SK-N-SH (cell line): Measurements from ENCODE around the gene KIF27. TPM values are rescaled to one million over a fixed set of nuclear protein-coding genes. Genes with fewer than 3 reads are reported as not detected.

Source experiments
- CTCF ChIA-PET: fragments of 300-600, 350-600 bp; formaldehyde crosslinking; extraction: SDS; loops from one replicate; lab custom pipeline; 2021; lab: Yijun Ruan, JAX
- POLR2A ChIA-PET: fragments of 350-600 bp; sonication (Branson Sonifier 250); formaldehyde crosslinking; extraction: SDS; loops from one replicate; lab custom pipeline; 2020; ENCODE audit warnings: antibody characterized with exemption, inconsistent platforms; lab: Yijun Ruan, JAX
- DNase-seq: peaks from one replicate; pipeline ENCODE4 v3.0.0; 2012
- H2AFZ ChIP-seq: fragments of 200-600 bp; sonication (generic); 2 replicates; pipeline ENCODE4 v1.8.1; 2016; ENCODE audit warnings: antibody characterized with exemption, mild to moderate bottlenecking, low read depth
- H3F3A ChIP-seq: fragments of 200-600 bp; sonication (generic); replicated peaks from 2 replicates; pipeline ENCODE3; 2016; ENCODE audit warnings: antibody characterized with exemption, mild to moderate bottlenecking; ENCODE audit not compliant: insufficient read depth
- H3K27ac ChIP-seq, 2 experiments: fragments of 200-500 bp in 1 of 2; fragments of 200-600 bp in 1 of 2; sonication (Bioruptor generic) in 1 of 2; sonication (generic), shearing (Covaris generic) in 1 of 2; 2 replicates each; pipeline versions ENCODE4 v1.5.1 to v1.6.1; 2014 to 2016; ENCODE audit warnings: low read depth in 2 of 2, inconsistent platforms in 1 of 2, low read length in 1 of 2, mild to moderate bottlenecking in 1 of 2, mixed read lengths in 1 of 2
- H3K27me3 ChIP-seq: fragments of 200-600 bp; sonication (generic), shearing (Covaris generic); 2 replicates; pipeline ENCODE4 v1.6.1; 2016; ENCODE audit warnings: mixed run types; ENCODE audit not compliant: insufficient read depth
- H3K36me3 ChIP-seq, 2 experiments: fragments of 200-500 bp in 1 of 2; fragments of 200-600 bp in 1 of 2; sonication (Bioruptor generic) in 1 of 2; sonication (generic) in 1 of 2; replicated peaks in 1 of 2; 2 replicates each; pipeline versions ENCODE3 to v1.5.1; 2014 to 2016; ENCODE audit warnings: low read length in 1 of 2, mild to moderate bottlenecking in 1 of 2; ENCODE audit not compliant: insufficient read depth in 2 of 2, control insufficient read depth in 1 of 2
- H3K4me1 ChIP-seq, 2 experiments: fragments of 200-500 bp in 1 of 2; fragments of 200-600 bp in 1 of 2; sonication (Bioruptor generic) in 1 of 2; sonication (generic), shearing (Covaris generic) in 1 of 2; 2 replicates each; pipeline versions ENCODE4 v1.5.1 to v1.6.1; 2014 to 2016; ENCODE audit warnings: low read depth in 1 of 2, low read length in 1 of 2, mixed run types in 1 of 2; ENCODE audit not compliant: insufficient read depth in 2 of 2, control insufficient read depth in 1 of 2
- H3K4me2 ChIP-seq: fragments of 200-600 bp; sonication (generic), shearing (Covaris generic); 2 replicates; pipeline ENCODE4 v1.6.1; 2017; ENCODE audit warnings: mixed run types
- H3K4me3 ChIP-seq, 2 experiments: fragments of 200-500 bp in 1 of 2; fragments of 200-600 bp in 1 of 2; sonication (Bioruptor generic) in 1 of 2; sonication (generic), shearing (Covaris generic) in 1 of 2; 2 replicates each; pipeline versions ENCODE4 v1.5.1 to v1.8.1; 2014 to 2016; ENCODE audit warnings: low read depth in 2 of 2, inconsistent platforms in 1 of 2, low read length in 1 of 2, mild to moderate bottlenecking in 1 of 2, mixed read lengths in 1 of 2, moderate library complexity in 1 of 2
- H3K79me2 ChIP-seq: fragments of 200-600 bp; sonication (generic); 2 replicates; pipeline ENCODE4 v1.8.1; 2017; ENCODE audit warnings: mild to moderate bottlenecking; ENCODE audit not compliant: insufficient read depth
- H3K9ac ChIP-seq: fragments of 200-600 bp; sonication (generic); 2 replicates; pipeline ENCODE4 v1.6.1; 2017; ENCODE audit warnings: mixed run types
- H3K9me2 ChIP-seq: fragments of 200-600 bp; sonication (generic); 2 replicates; pipeline ENCODE4 v1.6.1; 2017; ENCODE audit warnings: mixed run types
- H3K9me3 ChIP-seq: fragments of 200-600 bp; sonication (generic); 2 replicates; pipeline ENCODE4 v1.6.1; 2017; ENCODE audit warnings: mixed run types, mild to moderate bottlenecking, moderate library complexity
- H4K20me1 ChIP-seq: fragments of 200-600 bp; sonication (generic); 2 replicates; pipeline ENCODE4 v1.6.1; 2017; ENCODE audit warnings: mild to moderate bottlenecking, mixed run types; ENCODE audit not compliant: insufficient read depth
- EZH2phosphoT487 ChIP-seq: fragments of 200-600 bp; sonication (generic); IDR thresholded peaks from 2 replicates; pipeline ENCODE4 v1.6.1; 2017; ENCODE audit warnings: low read depth, mixed run types, mild to moderate bottlenecking, antibody characterized with exemption, moderate library complexity, borderline replicate concordance
- GABPA ChIP-seq: IDR thresholded peaks from 2 replicates; pipeline ENCODE4 v1.4.0; 2012; ENCODE audit warnings: low read depth, mild to moderate bottlenecking
- NFIC ChIP-seq: IDR thresholded peaks from 2 replicates; pipeline ENCODE4 v1.4.0; 2012; ENCODE audit warnings: borderline replicate concordance
- PBX3 ChIP-seq: IDR thresholded peaks from 2 replicates; pipeline ENCODE4; 2012
- POLR2AphosphoS5 ChIP-seq: IDR thresholded peaks from 2 replicates; pipeline ENCODE4 v1.6.1; 2012; ENCODE audit warnings: low read depth, low read length
- RAD21 ChIP-seq: IDR thresholded peaks from 2 replicates; pipeline ENCODE4 v1.6.1; 2012; ENCODE audit warnings: mild to moderate bottlenecking, low read length
- REST ChIP-seq: IDR thresholded peaks from 2 replicates; pipeline ENCODE4 v1.6.1; 2012; ENCODE audit warnings: mild to moderate bottlenecking, low read depth, low read length, moderate library complexity
- RFX5 ChIP-seq: IDR thresholded peaks from 2 replicates; pipeline ENCODE4 v1.6.1; 2012; ENCODE audit warnings: mild to moderate bottlenecking, improper control_type of control experiment, low read length
- RXRA ChIP-seq: IDR thresholded peaks from 2 replicates; pipeline ENCODE4 v1.4.0; 2012; ENCODE audit warnings: low read depth, mild to moderate bottlenecking, borderline replicate concordance
- SMC3 ChIP-seq: IDR thresholded peaks from 2 replicates; pipeline ENCODE4 v1.6.1; 2012; ENCODE audit warnings: low read depth, low read length, improper control_type of control experiment
- TCF12 ChIP-seq: IDR thresholded peaks from 2 replicates; pipeline ENCODE4 v1.4.0; 2012
- YY1 ChIP-seq: IDR thresholded peaks from 2 replicates; pipeline ENCODE4 v1.4.0; 2012; ENCODE audit warnings: low read depth, mild to moderate bottlenecking
- ZBTB33 ChIP-seq: IDR thresholded peaks from 2 replicates; pipeline ENCODE4 v1.4.0; 2012; ENCODE audit warnings: low read depth, borderline replicate concordance
- WGBS: methylation state at CpG from one replicate; pipeline ENCODE4 v1.1.6; 2017; ENCODE audit warnings: low lambda C conversion rate; 5-methylcytosine and 5-hydroxymethylcytosine counted together
- polyA plus RNA-seq, 3 experiments: library from polyadenylated mRNA; depleted of rRNA; stranded (reverse); fragments of >200 nt; gene quantifications; 2 replicates each; pipeline ENCODE4 v1.2.3, GENCODE V29; 2012
- TF ChIP-seq, protein P1 (sequence below): fragments of 150-350 bp; IDR thresholded peaks from 2 replicates; pipeline ENCODE4 v1.6.1; 2017; ENCODE audit warnings: antibody characterized with exemption, low read length, low read depth, borderline replicate concordance

The KIF27 gene
- polyA plus RNA-seq, 1 of the 3 experiments (the other 2 are of a cell fraction) = 0.81 TPM

DNA sequence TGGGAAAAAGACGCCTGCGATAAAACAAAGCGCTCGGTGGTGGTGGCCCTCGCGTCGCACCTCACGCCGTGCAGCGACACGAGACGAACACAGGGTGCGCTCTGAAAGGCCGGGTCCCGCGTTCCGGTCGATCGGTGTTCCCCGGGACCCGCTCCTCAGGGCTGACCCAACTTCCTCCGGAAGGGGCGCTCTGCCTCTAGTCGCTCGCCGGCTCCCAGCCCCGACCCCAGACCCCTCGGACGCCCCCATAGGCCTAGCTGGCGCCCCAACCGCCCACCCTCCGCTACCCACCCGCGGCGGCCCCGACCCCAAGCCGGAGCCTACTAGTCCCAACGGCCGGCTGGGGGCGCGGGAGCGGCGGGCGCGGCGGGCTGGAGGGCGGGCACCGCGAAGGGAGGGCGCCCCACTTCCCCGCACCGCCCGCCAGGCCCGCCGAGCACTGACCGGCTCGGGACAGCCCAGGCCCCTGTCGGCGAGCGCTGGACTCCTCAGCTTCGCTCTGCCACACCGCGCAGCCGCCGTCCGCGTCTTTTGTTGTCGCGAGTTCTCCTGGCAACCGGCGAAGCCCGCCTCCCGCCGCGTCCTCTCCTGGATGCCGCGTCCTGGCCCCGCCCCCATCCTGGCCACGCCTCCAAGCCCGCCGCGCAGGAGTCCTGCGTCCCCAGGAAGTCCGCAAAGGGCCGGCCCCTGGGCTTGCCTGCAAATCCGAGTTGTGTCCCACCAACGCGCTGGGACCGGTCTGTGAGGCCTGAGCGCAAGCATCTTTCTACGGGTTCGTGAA lies at the start of gene KIF27 (continued):
- TF ChIP-seq REST (no peak), GABPA (peak; percentile 70), RFX5 (no peak), NFIC (no peak), RXRA (no peak), POLR2AphosphoS5 (peak; percentile 94), RAD21 (no peak), YY1 (no peak), SMC3 (no peak), ZBTB33 (peak; percentile 76; the same call in 1 of the 2 replicates), PBX3 (no peak)
- TF ChIP-seq, protein P1, sequence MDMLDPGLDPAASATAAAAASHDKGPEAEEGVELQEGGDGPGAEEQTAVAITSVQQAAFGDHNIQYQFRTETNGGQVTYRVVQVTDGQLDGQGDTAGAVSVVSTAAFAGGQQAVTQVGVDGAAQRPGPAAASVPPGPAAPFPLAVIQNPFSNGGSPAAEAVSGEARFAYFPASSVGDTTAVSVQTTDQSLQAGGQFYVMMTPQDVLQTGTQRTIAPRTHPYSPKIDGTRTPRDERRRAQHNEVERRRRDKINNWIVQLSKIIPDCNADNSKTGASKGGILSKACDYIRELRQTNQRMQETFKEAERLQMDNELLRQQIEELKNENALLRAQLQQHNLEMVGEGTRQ = no peak

GRCh38 chr9:83969602-83970001 lies 48.4 kb upstream of the KIF27 start:
- no peak for TF ChIP-seq RXRA
- TF ChIP-seq TCF12 = no peak
- TF ChIP-seq GABPA = no peak
- TF ChIP-seq RAD21 = no peak
- TF ChIP-seq EZH2phosphoT487 = no peak
- no peak for TF ChIP-seq NFIC
- TF ChIP-seq, all 33 proteins: peak for 0
- H3K27me3 ChIP-seq = no peaks in the 10 kb centered on the region
- no peak overlapping the region for H2AFZ ChIP-seq
- 98% methylated on average over 3 of the region's 3 CpGs for WGBS
- H3K27ac ChIP-seq = no peak overlapping the region; a peak in 1 of 4 replicates
- H3K4me2 ChIP-seq = no peak overlapping the region
- H3F3A ChIP-seq = peaks cover 87% of the 10 kb centered on the region
- ChIA-PET POLR2A (no interaction called here), CTCF (interaction anchor here (1.7 kb wide), 1 partner anchor 292 kb away, joined by 8 read pairs; no protein-coding TSS in a partner anchor)
- no peak overlapping the region for H3K4me3 ChIP-seq
- H3K4me1 ChIP-seq = peaks cover 0 to 2% of the 10 kb centered on the region in 2 experiments; a peak in 2 of 4 replicates
- H3K9ac ChIP-seq = no peak overlapping the region
- no peak for DNase-seq
- peaks cover 54% of the 10 kb centered on the region for H3K79me2 ChIP-seq
- H3K36me3 ChIP-seq = peaks cover 79 to 86% of the 10 kb centered on the region in 2 experiments
- H4K20me1 ChIP-seq = peaks cover 83% of the 10 kb centered on the region
- H3K9me3 ChIP-seq = no peaks in the 10 kb centered on the region
- H3K9me2 ChIP-seq = no peaks in the 10 kb centered on the region
